Activated naive CD4-positive, alpha-beta T cell treated with anti-CD3 and anti-CD28 coated beads for 36 hours (primary cell): ENCODE data around the gene IFNW1. TPM values are rescaled to one million over a fixed set of nuclear protein-coding genes. Genes with fewer than 3 reads are reported as not detected.
"Not testable (repeated sequence)": the region's sequence is repeated elsewhere in the genome, so short reads cannot be mapped to it uniquely, and the experiment has no call there.

Source experiments
- CTCF ChIA-PET: fragments of 350-600 bp; sonication (Branson Sonifier 250); formaldehyde crosslinking; loops from one replicate; lab custom pipeline; 2021; ENCODE audit warnings: antibody characterized with exemption; lab: Charles Lee
- DNase-seq: peaks from one replicate; pipeline ENCODE4 v3.0.0-alpha.2; 2020
- H3K27ac Mint-ChIP-seq: one replicate; pipeline ENCODE4 v1.8.0; 2021; ENCODE audit warnings: mild to moderate bottlenecking, mixed read lengths
- H3K27me3 Mint-ChIP-seq: one replicate; pipeline ENCODE4 v1.8.0; 2021; ENCODE audit warnings: low read depth, mixed read lengths
- H3K36me3 Mint-ChIP-seq: one replicate; pipeline ENCODE4 v1.8.0; 2021; ENCODE audit warnings: low read depth, mixed read lengths
- H3K4me1 Mint-ChIP-seq: one replicate; pipeline ENCODE4 v1.8.0; 2021; ENCODE audit warnings: low read depth, mixed read lengths
- H3K4me3 Mint-ChIP-seq: one replicate; pipeline ENCODE4 v1.8.0; 2021; ENCODE audit warnings: mild to moderate bottlenecking, moderate library complexity, mixed read lengths
- H3K9me3 Mint-ChIP-seq: one replicate; pipeline ENCODE4 v1.8.0; 2021; ENCODE audit warnings: mixed read lengths
- intact Hi-C: fragments of 100-400 bp; cut with micrococcal nuclease; formaldehyde crosslinking; loops from one replicate; pipeline ENCODE4 v1.15.1; 2023
- total RNA-seq, 2 experiments: library from RNA; stranded (reverse); gene quantifications; one replicate each; pipeline ENCODE4 v1.2.3, GENCODE V29; 2021

IFNW1 gene
- total RNA-seq, result not detected

DNA sequence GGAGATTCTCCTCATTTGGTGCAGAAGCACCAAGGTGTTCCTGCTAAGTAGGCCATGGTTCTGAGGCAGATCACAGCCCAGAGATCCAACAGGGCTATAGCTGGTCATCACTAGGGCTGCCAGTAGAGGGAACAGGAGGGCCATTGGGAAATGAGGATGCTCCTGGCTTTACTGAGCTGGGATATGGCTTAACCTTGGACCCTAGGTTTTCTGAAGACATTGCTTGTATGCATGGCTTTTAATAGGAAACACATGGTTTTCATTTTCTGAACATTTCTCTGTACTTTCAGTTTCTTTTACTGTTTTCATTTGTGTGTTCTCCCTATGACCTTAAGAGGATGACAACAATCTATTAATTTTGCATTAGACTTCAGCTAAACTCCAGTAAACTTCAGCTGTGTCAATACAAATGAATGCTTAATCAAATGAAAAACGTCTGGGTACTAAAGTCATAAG is at the start of gene IFNW1:
TSS of gene IFNW1 (minus strand) at position 406 of the 456 bp plus-strand sequence. CDS start at position 144, 262 bp downstream.
- no peaks in the 10 kb centered on the region for H3K9me3 Mint-ChIP-seq
- no peak within 1 kb of the TSS for H3K4me3 Mint-ChIP-seq
- intact Hi-C loops, result no loop called here
- no peaks in the 10 kb centered on the region for H3K27me3 Mint-ChIP-seq
- peaks cover 10% of the 10 kb centered on the region for H3K4me1 Mint-ChIP-seq
- CTCF ChIA-PET, result interaction anchor here (1.0 kb wide), 1 partner anchor 19 kb away, joined by 3 read pairs; no protein-coding TSS in a partner anchor
- no peak for DNase-seq
- H3K36me3 Mint-ChIP-seq, result no peaks in the 10 kb centered on the region
- no peak within 1 kb of the TSS for H3K27ac Mint-ChIP-seq

DNA sequence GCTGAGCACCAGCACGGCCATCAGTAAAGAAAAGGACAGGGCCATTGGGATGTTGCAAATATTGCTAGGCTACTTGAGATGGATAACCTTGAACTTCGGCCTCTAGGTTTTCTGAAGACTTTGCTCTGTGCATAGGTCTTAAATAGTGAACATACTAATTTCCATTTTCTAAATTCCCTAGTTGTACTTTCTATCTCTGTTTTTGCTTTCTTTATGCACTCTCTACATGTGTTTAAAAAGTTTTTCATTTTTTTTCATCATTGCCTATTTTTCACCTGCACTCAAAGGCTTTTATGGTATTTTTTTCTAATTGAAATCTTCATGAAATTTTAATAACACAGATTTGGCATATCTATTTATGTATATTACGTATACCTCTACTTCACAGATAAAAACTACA is 45.9 kb upstream of the IFNW1 start, which contains the start of gene IFNA4:
TSS of gene IFNA4 (minus strand) at position 101 of the 400 bp plus-strand sequence. CDS start at position 45, 56 bp downstream.
- DNase-seq, H3K27ac Mint-ChIP-seq, H3K4me1 Mint-ChIP-seq, intact Hi-C loops, H3K27me3 Mint-ChIP-seq, CTCF ChIA-PET, H3K4me3 Mint-ChIP-seq, H3K36me3 Mint-ChIP-seq, H3K9me3 Mint-ChIP-seq: not testable (repeated sequence)

- intact Hi-C loops, H3K4me3 Mint-ChIP-seq, H3K27ac Mint-ChIP-seq, H3K36me3 Mint-ChIP-seq, H3K27me3 Mint-ChIP-seq, H3K4me1 Mint-ChIP-seq, H3K9me3 Mint-ChIP-seq: not testable (repeated sequence)
- CTCF ChIA-PET, result interaction anchor here (0.5 to 3.5 kb wide), 37 partner anchors 8 to 647 kb away, joined by 3 to 28 read pairs (median 3); partner anchors contain the start of gene KLHL9
- DNase-seq, result peak; percentile 55
Observed at GRCh38 chr9:21182810-21183736, 41.4 kb upstream of the IFNW1 start.

GRCh38 chr9:21174671-21175070 is 33.0 kb upstream of the IFNW1 start:
- no peak overlapping the region for H3K4me3 Mint-ChIP-seq
- peaks cover 3% of the 10 kb centered on the region for H3K27me3 Mint-ChIP-seq
- H3K9me3 Mint-ChIP-seq, result no peaks in the 10 kb centered on the region
- no peak overlapping the region for H3K27ac Mint-ChIP-seq
- no peaks in the 10 kb centered on the region for H3K4me1 Mint-ChIP-seq
- CTCF ChIA-PET, result interaction anchor here (1.0 to 1.9 kb wide), 2 partner anchors 8 to 20 kb away, joined by 6 to 14 read pairs; no protein-coding TSS in a partner anchor
- H3K36me3 Mint-ChIP-seq, result no peaks in the 10 kb centered on the region
- DNase-seq, result no peak
- intact Hi-C loops, result no loop called here

- DNase-seq, result no peak
- no peaks in the 10 kb centered on the region for H3K4me1 Mint-ChIP-seq
- intact Hi-C loops, result no loop called here
- no peak overlapping the region for H3K27ac Mint-ChIP-seq
- H3K36me3 Mint-ChIP-seq, result no peaks in the 10 kb centered on the region
- no peaks in the 10 kb centered on the region for H3K9me3 Mint-ChIP-seq
- H3K4me3 Mint-ChIP-seq, result no peak overlapping the region
- CTCF ChIA-PET, result no interaction called here
- H3K27me3 Mint-ChIP-seq, result peaks cover 3% of the 10 kb centered on the region
Observed at GRCh38 chr9:21172156-21172555, 30.5 kb upstream of the IFNW1 start.

- intact Hi-C loops, result no loop called here
- Mint-ChIP-seq H3K9me3 (no peaks in the 10 kb centered on the region), H3K27ac (no peak overlapping the region), H3K27me3 (peaks cover 5% of the 10 kb centered on the region), H3K4me3 (no peak overlapping the region), H3K4me1 (no peaks in the 10 kb centered on the region), H3K36me3 (no peaks in the 10 kb centered on the region)
- CTCF ChIA-PET, result no interaction called here
- no peak for DNase-seq
Observed at GRCh38 chr9:21171351-21171750, 29.7 kb upstream of the IFNW1 start.

DNA sequence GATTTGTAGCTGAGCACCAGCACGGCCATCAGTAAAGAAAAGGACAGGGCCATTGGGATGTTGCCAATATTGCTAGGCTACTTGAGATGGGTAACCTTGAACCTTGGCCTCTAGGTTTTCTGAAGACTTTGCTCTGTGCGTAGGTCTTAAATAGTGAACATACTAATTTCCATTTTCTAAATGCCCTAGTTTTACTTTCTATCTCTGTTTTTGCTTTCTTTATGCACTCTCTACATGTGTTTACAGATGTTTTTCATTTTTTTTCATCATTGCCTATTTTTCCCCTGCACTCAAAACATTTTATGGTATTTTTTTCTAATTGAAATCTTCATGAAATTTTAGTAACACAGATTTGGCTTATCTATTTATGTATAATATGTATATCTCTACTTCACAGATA is 24.9 kb upstream of the IFNW1 start, which contains the start of gene IFNA21:
TSS of gene IFNA21 (minus strand) at position 101 of the 400 bp plus-strand sequence. CDS start at position 53, 48 bp downstream.
- H3K4me3 Mint-ChIP-seq, H3K27me3 Mint-ChIP-seq, H3K9me3 Mint-ChIP-seq, H3K36me3 Mint-ChIP-seq, H3K4me1 Mint-ChIP-seq, CTCF ChIA-PET, DNase-seq, H3K27ac Mint-ChIP-seq, intact Hi-C loops: not testable (repeated sequence)

DNA sequence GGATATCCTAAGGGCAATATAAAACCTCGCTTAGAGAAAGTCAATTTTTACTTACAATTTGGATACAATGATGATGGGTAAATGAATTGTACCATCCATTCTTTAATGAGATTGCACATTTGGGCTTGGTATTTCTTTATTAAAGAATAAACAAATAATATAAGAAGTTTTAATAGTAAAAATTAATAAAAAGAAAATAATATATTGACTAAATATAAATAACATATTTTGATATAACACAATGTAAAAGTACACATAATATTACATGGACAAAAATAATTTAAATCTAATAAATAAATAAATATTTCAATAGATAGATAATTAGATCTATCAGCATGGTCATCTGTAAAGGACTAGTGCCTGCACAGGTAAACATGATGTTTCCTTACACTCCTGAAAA is 23.9 kb upstream of the IFNW1 start:
- intact Hi-C loops, result no loop called here
- Mint-ChIP-seq H3K9me3 (peaks cover 3% of the 10 kb centered on the region), H3K4me3 (no peak overlapping the region), H3K27ac (no peak overlapping the region), H3K4me1 (peaks cover 17% of the 10 kb centered on the region), H3K36me3 (no peaks in the 10 kb centered on the region), H3K27me3 (peaks cover 2% of the 10 kb centered on the region)
- CTCF ChIA-PET, result no interaction called here
- no peak for DNase-seq

GRCh38 chr9:21160178-21160577 is 18.5 kb upstream of the IFNW1 start:
- Mint-ChIP-seq H3K36me3 (no peaks in the 10 kb centered on the region), H3K4me1 (peaks cover 25% of the 10 kb centered on the region), H3K4me3 (no peak overlapping the region), H3K27ac (no peak overlapping the region), H3K27me3 (no peaks in the 10 kb centered on the region), H3K9me3 (peaks cover 4% of the 10 kb centered on the region)
- intact Hi-C loops, result no loop called here
- peak; percentile 51 for DNase-seq
- CTCF ChIA-PET, result interaction anchor here (0.8 to 1.5 kb wide), 2 partner anchors 18 to 23 kb away, joined by 3 to 4 read pairs; partner anchors contain the start of gene IFNW1

- no peak overlapping the region for H3K27ac Mint-ChIP-seq
- peaks cover 11% of the 10 kb centered on the region for H3K4me1 Mint-ChIP-seq
- H3K9me3 Mint-ChIP-seq, result peaks cover 1% of the 10 kb centered on the region
- intact Hi-C loops, result no loop called here
- no peak for DNase-seq
- H3K27me3 Mint-ChIP-seq, result no peaks in the 10 kb centered on the region
- H3K4me3 Mint-ChIP-seq, result no peak overlapping the region
- CTCF ChIA-PET, result interaction anchor here (1.9 kb wide), 1 partner anchor 40 kb away, joined by 4 read pairs; no protein-coding TSS in a partner anchor
- no peaks in the 10 kb centered on the region for H3K36me3 Mint-ChIP-seq
Observed at GRCh38 chr9:21155501-21155900, 13.9 kb upstream of the IFNW1 start.

- H3K27ac Mint-ChIP-seq, result no peak overlapping the region
- intact Hi-C loops, result loop anchor here (5.0 kb wide), 1 partner anchor 243 kb away; no protein-coding TSS in a partner anchor
- DNase-seq, result no peak
- peaks cover 4% of the 10 kb centered on the region for H3K4me1 Mint-ChIP-seq
- H3K9me3 Mint-ChIP-seq, result peaks cover 3% of the 10 kb centered on the region
- H3K27me3 Mint-ChIP-seq, result peaks cover 2% of the 10 kb centered on the region
- no peak overlapping the region for H3K4me3 Mint-ChIP-seq
- H3K36me3 Mint-ChIP-seq, result peaks cover under 1% of the 10 kb centered on the region
- CTCF ChIA-PET, result interaction anchor here (0.9 kb wide), 1 partner anchor 29 kb away, joined by 4 read pairs; no protein-coding TSS in a partner anchor
Observed at GRCh38 chr9:21154018-21154608, 12.5 kb upstream of the IFNW1 start.
